Neuronal stem cell (in vitro differentiated cells): Measurements from ENCODE around the gene BDKRB2.

Experiments used
- DNase-seq: peaks from one replicate; pipeline ENCODE4 v3.0.0-alpha.2; 2013; ENCODE audit warnings: low spot score
- H2AFZ ChIP-seq: one replicate; pipeline ENCODE4 v1.6.1; 2013; ENCODE audit warnings: mild to moderate bottlenecking, low read length, inconsistent platforms
- H2AK5ac ChIP-seq: 2 replicates; pipeline ENCODE4 v1.6.1; 2013; ENCODE audit warnings: low read depth, mild to moderate bottlenecking, inconsistent platforms, low read length, moderate library complexity, mixed read lengths
- H2BK120ac ChIP-seq: 2 replicates; pipeline ENCODE4 v1.6.1; 2013; ENCODE audit warnings: low read depth, mild to moderate bottlenecking, inconsistent platforms, low read length, moderate library complexity, mixed read lengths
- H2BK12ac ChIP-seq: one replicate; pipeline ENCODE4 v1.6.1; 2013; ENCODE audit warnings: low read length, inconsistent platforms
- H2BK15ac ChIP-seq: 2 replicates; pipeline ENCODE4 v1.6.1; 2013; ENCODE audit warnings: mild to moderate bottlenecking, low read length, inconsistent platforms, mixed read lengths
- H2BK5ac ChIP-seq: one replicate; pipeline ENCODE4 v1.6.1; 2013; ENCODE audit warnings: inconsistent platforms, mild to moderate bottlenecking, low read length, moderate library complexity
- H3K14ac ChIP-seq: one replicate; pipeline ENCODE4 v1.6.1; 2013; ENCODE audit warnings: low read length, inconsistent platforms
- H3K18ac ChIP-seq: 2 replicates; pipeline ENCODE4 v1.6.1; 2013; ENCODE audit warnings: low read length, inconsistent platforms
- H3K23ac ChIP-seq: 2 replicates; pipeline ENCODE4 v1.6.1; 2013; ENCODE audit warnings: low read depth, mild to moderate bottlenecking, mixed read lengths, low read length, inconsistent platforms; ENCODE audit not compliant: poor library complexity
- H3K27ac ChIP-seq: replicated peaks from 3 replicates; pipeline ENCODE4 v1.5.1; 2013; ENCODE audit warnings: low read length, inconsistent platforms
- H3K27me3 ChIP-seq, 3 experiments: 2 replicates each; pipeline ENCODE4 v1.6.1; 2013; ENCODE audit warnings: low read length in 3 of 3, mild to moderate bottlenecking in 2 of 3, inconsistent platforms in 1 of 3, low read depth in 1 of 3, mixed read lengths in 1 of 3, moderate library complexity in 1 of 3; ENCODE audit not compliant: control insufficient read depth in 3 of 3, insufficient read depth in 3 of 3
- H3K36me3 ChIP-seq, 2 donors: replicated peaks in 1 of 2; 2 replicates each; pipeline ENCODE4 v1.6.1; 2013; ENCODE audit warnings: low read length in 2 of 2; ENCODE audit not compliant: control insufficient read depth in 2 of 2, insufficient read depth in 2 of 2
- H3K4ac ChIP-seq: 2 replicates; pipeline ENCODE4 v1.6.1; 2013; ENCODE audit warnings: inconsistent platforms, mild to moderate bottlenecking, low read length, moderate library complexity
- H3K4me1 ChIP-seq, 2 donors: 1 replicate in 1 of 2; 2 replicates in 1 of 2; pipeline ENCODE4 v1.6.1; 2013; ENCODE audit warnings: low read length in 2 of 2, low read depth in 1 of 2; ENCODE audit not compliant: control insufficient read depth in 2 of 2, insufficient read depth in 1 of 2
- H3K4me2 ChIP-seq: one replicate; pipeline ENCODE4 v1.6.1; 2013; ENCODE audit warnings: mild to moderate bottlenecking, low read length, inconsistent platforms; ENCODE audit not compliant: insufficient read depth, poor library complexity, severe bottlenecking
- H3K4me3 ChIP-seq, 2 donors: 2 replicates each; pipeline ENCODE4 v1.5.1; 2013; ENCODE audit warnings: low read length in 2 of 2, mild to moderate bottlenecking in 2 of 2, inconsistent platforms in 1 of 2, moderate library complexity in 1 of 2
- H3K79me1 ChIP-seq: one replicate; pipeline ENCODE4 v1.6.1; 2013; ENCODE audit warnings: low read depth, mild to moderate bottlenecking, inconsistent platforms, low read length, moderate library complexity
- H3K9ac ChIP-seq: one replicate; pipeline ENCODE4 v1.6.1; 2013; ENCODE audit warnings: mild to moderate bottlenecking, low read depth, low read length, inconsistent platforms; ENCODE audit not compliant: poor library complexity
- H3K9me3 ChIP-seq, 2 donors: replicated peaks in 1 of 2; 2 replicates each; pipeline versions ENCODE3 to v1.6.1; 2013; ENCODE audit warnings: low read length in 2 of 2, mild to moderate bottlenecking in 2 of 2, inconsistent platforms in 1 of 2, low read depth in 1 of 2, mixed read lengths in 1 of 2, moderate library complexity in 1 of 2; ENCODE audit not compliant: control insufficient read depth in 2 of 2, insufficient read depth in 1 of 2
- H4K8ac ChIP-seq: one replicate; pipeline ENCODE4 v1.6.1; 2013; ENCODE audit warnings: low read depth, mild to moderate bottlenecking, inconsistent platforms, low read length, moderate library complexity
- H4K91ac ChIP-seq: one replicate; pipeline ENCODE4 v1.6.1; 2013; ENCODE audit warnings: low read length, low read depth, mild to moderate bottlenecking, inconsistent platforms; ENCODE audit not compliant: poor library complexity
- WGBS, 2 donors: extraction: QIAGEN DNeasy Blood & Tissue Kit; methylation state at CpG; one replicate each; pipeline ENCODE4 v1.1.7; 2013; ENCODE audit warnings: missing lambda C conversion rate in 2 of 2, mixed read lengths in 1 of 2; ENCODE audit not compliant: insufficient read length in 2 of 2, insufficient replicate concordance in 1 of 2; ENCODE audit errors: extremely low coverage in 2 of 2; 5-methylcytosine and 5-hydroxymethylcytosine counted together

The BDKRB2 gene

GRCh38 chr14:96158735-96159134 lies 45.9 kb upstream of the BDKRB2 start:
- Histone ChIP-seq H2BK15ac (no peak overlapping the region), H2AFZ (no peak overlapping the region), H3K4me1 (no peaks in the 10 kb centered on the region), H4K8ac (no peak overlapping the region), H3K79me1 (no peaks in the 10 kb centered on the region), H3K23ac (no peak overlapping the region), H2AK5ac (no peak overlapping the region), H2BK5ac (no peak overlapping the region), H3K27me3 (peaks cover 0 to 8% (median 0%) of the 10 kb centered on the region in 3 experiments), H3K14ac (no peak overlapping the region), H3K18ac (no peak overlapping the region), H3K9me3 (no peaks in the 10 kb centered on the region), H3K4ac (no peak overlapping the region), H3K27ac (no peak overlapping the region), H2BK12ac (no peak overlapping the region), H3K36me3 (no peaks in the 10 kb centered on the region), H3K9ac (no peak overlapping the region), H2BK120ac (no peak overlapping the region), H3K4me2 (no peak overlapping the region), H3K4me3 (no peak overlapping the region), H4K91ac (no peak overlapping the region)
- DNase-seq, result no peak
- no CpG with 5 or more reads among the region's 7 CpGs for WGBS, 2 donors

- no peak overlapping the region for H2AK5ac ChIP-seq
- peaks cover 0 to 8% (median 0%) of the 10 kb centered on the region in 3 experiments for H3K27me3 ChIP-seq
- no peak overlapping the region for H2BK120ac ChIP-seq
- H3K4me2 ChIP-seq, result no peak overlapping the region
- no peak overlapping the region for H3K18ac ChIP-seq
- H3K4me1 ChIP-seq, result no peaks in the 10 kb centered on the region
- no peaks in the 10 kb centered on the region for H3K79me1 ChIP-seq
- DNase-seq, result no peak
- no peak overlapping the region for H3K4ac ChIP-seq
- no peak overlapping the region for H3K4me3 ChIP-seq
- no peak overlapping the region for H2BK5ac ChIP-seq
- H3K27ac ChIP-seq, result no peak overlapping the region
- H4K91ac ChIP-seq, result no peak overlapping the region
- no peak overlapping the region for H2BK15ac ChIP-seq
- H2BK12ac ChIP-seq, result no peak overlapping the region
- WGBS, 2 donors, result no CpG with 5 or more reads among the region's 8 CpGs
- no peaks in the 10 kb centered on the region for H3K9me3 ChIP-seq
- H3K9ac ChIP-seq, result no peak overlapping the region
- no peaks in the 10 kb centered on the region for H3K36me3 ChIP-seq
- no peak overlapping the region for H3K23ac ChIP-seq
- no peak overlapping the region for H2AFZ ChIP-seq
- no peak overlapping the region for H3K14ac ChIP-seq
- no peak overlapping the region for H4K8ac ChIP-seq
Measured at GRCh38 chr14:96160076-96160912, 44.3 kb upstream of the BDKRB2 start.

GRCh38 chr14:96160913-96161310 lies 43.7 kb upstream of the BDKRB2 start:
- Histone ChIP-seq H2BK12ac (no peak overlapping the region), H2AFZ (no peak overlapping the region), H3K4ac (no peak overlapping the region), H3K79me1 (no peaks in the 10 kb centered on the region), H3K9ac (no peak overlapping the region), H3K36me3 (no peaks in the 10 kb centered on the region), H2BK5ac (no peak overlapping the region), H3K14ac (no peak overlapping the region), H3K27ac (no peak overlapping the region), H3K4me1 (peaks cover 0 to 2% of the 10 kb centered on the region in 2 donors), H3K4me3 (no peak overlapping the region), H3K18ac (no peak overlapping the region), H2BK120ac (no peak overlapping the region), H3K23ac (no peak overlapping the region), H3K27me3 (peaks cover 0 to 11% (median 0%) of the 10 kb centered on the region in 3 experiments), H2BK15ac (no peak overlapping the region), H3K9me3 (no peaks in the 10 kb centered on the region), H3K4me2 (no peak overlapping the region), H4K91ac (no peak overlapping the region), H4K8ac (no peak overlapping the region), H2AK5ac (no peak overlapping the region)
- no peak for DNase-seq
- WGBS, 2 donors, result no CpG with 5 or more reads among the region's 4 CpGs

- no peak overlapping the region for H2BK5ac ChIP-seq
- peaks cover 0 to 13% (median 0%) of the 10 kb centered on the region in 3 experiments for H3K27me3 ChIP-seq
- no peak overlapping the region for H3K4ac ChIP-seq
- no CpG with 5 or more reads among the region's 2 CpGs for WGBS, 2 donors
- no peak overlapping the region for H4K91ac ChIP-seq
- no peak overlapping the region for H4K8ac ChIP-seq
- H2AFZ ChIP-seq, result no peak overlapping the region
- H3K4me2 ChIP-seq, result no peak overlapping the region
- DNase-seq, result no peak
- no peaks in the 10 kb centered on the region for H3K79me1 ChIP-seq
- no peak overlapping the region for H3K23ac ChIP-seq
- no peak overlapping the region for H3K9ac ChIP-seq
- no peak overlapping the region for H2BK120ac ChIP-seq
- H2AK5ac ChIP-seq, result no peak overlapping the region
- no peaks in the 10 kb centered on the region for H3K9me3 ChIP-seq
- H3K4me3 ChIP-seq, result no peak overlapping the region
- H3K36me3 ChIP-seq, result no peaks in the 10 kb centered on the region
- H3K4me1 ChIP-seq, result peaks cover 0 to 2% of the 10 kb centered on the region in 2 donors
- no peak overlapping the region for H2BK12ac ChIP-seq
- H3K14ac ChIP-seq, result no peak overlapping the region
- no peak overlapping the region for H2BK15ac ChIP-seq
- H3K18ac ChIP-seq, result no peak overlapping the region
- no peak overlapping the region for H3K27ac ChIP-seq
Measured at GRCh38 chr14:96161636-96162035, 43.0 kb upstream of the BDKRB2 start.
